Neural cell (in vitro differentiated cells): ENCODE results near the gene PLEKHM3. TPM values are rescaled to one million over a fixed set of nuclear protein-coding genes. Genes with fewer than 3 reads are reported as not detected.

Experiments
- H2AFZ ChIP-seq: fragments of 200-600, 300-800 bp; sonication (generic), shearing (Covaris generic); 2 replicates; pipeline ENCODE4 v1.6.0; 2014; ENCODE audit warnings: low read depth, mild to moderate bottlenecking, antibody characterized with exemption, low read length, moderate library complexity
- H3F3A ChIP-seq: fragments of 200-600 bp; shearing (Covaris generic); 2 replicates; pipeline ENCODE4 v1.6.1; 2016; ENCODE audit warnings: mild to moderate bottlenecking, moderate library complexity, mixed read lengths, antibody characterized with exemption, low read length; ENCODE audit not compliant: insufficient read depth, poor library complexity, severe bottlenecking
- H3K27ac ChIP-seq: fragments of 200-600, 300-800 bp; sonication (generic), shearing (Covaris generic); 2 replicates; pipeline ENCODE4 v1.5.1; 2014; ENCODE audit warnings: mild to moderate bottlenecking, low read length, moderate library complexity
- H3K27me3 ChIP-seq: fragments of 300-800, 200-600 bp; sonication (generic), shearing (Covaris generic); 2 replicates; pipeline ENCODE4 v1.6.0; 2014; ENCODE audit warnings: mild to moderate bottlenecking, low read depth, low read length, moderate library complexity; ENCODE audit not compliant: insufficient read depth
- H3K36me3 ChIP-seq: fragments of 300-800, 200-600 bp; sonication (generic), shearing (Covaris generic); 2 replicates; pipeline ENCODE4 v1.5.1; 2014; ENCODE audit warnings: mild to moderate bottlenecking, antibody characterized with exemption, low read length, moderate library complexity; ENCODE audit not compliant: insufficient read depth
- H3K4me2 ChIP-seq: fragments of 300-800, 200-600 bp; sonication (generic), shearing (Covaris generic); 2 replicates; pipeline ENCODE4 v1.6.0; 2014; ENCODE audit warnings: mild to moderate bottlenecking, low read length
- H3K4me3 ChIP-seq: fragments of 300-800, 200-600 bp; sonication (generic), shearing (Covaris generic); 2 replicates; pipeline ENCODE4 v1.5.1; 2014; ENCODE audit warnings: mild to moderate bottlenecking, low read length, moderate library complexity
- H3K79me2 ChIP-seq: fragments of 200-600 bp; shearing (Covaris generic); replicated peaks from 2 replicates; pipeline ENCODE4 v1.6.0; 2014; ENCODE audit warnings: mild to moderate bottlenecking, low read length, moderate library complexity; ENCODE audit not compliant: insufficient read depth
- H3K9ac ChIP-seq: fragments of 300-800, 200-600 bp; sonication (generic), shearing (Covaris generic); 2 replicates; pipeline ENCODE4 v1.6.1; 2016; ENCODE audit warnings: mild to moderate bottlenecking, low read length, mixed read lengths
- H3K9me2 ChIP-seq: fragments of 200-600 bp; shearing (Covaris generic); 2 replicates; pipeline ENCODE4 v1.6.1; 2016; ENCODE audit warnings: mild to moderate bottlenecking, low read length, mixed read lengths; ENCODE audit not compliant: insufficient read depth
- H3K9me3 ChIP-seq: fragments of 200-600, 300-800 bp; sonication (generic), shearing (Covaris generic); 2 replicates; pipeline ENCODE4 v1.6.1; 2016; ENCODE audit warnings: mild to moderate bottlenecking, mixed run types, low read length, moderate library complexity, mixed read lengths
- H4K20me1 ChIP-seq: fragments of 200-600 bp; shearing (Covaris generic); 2 replicates; pipeline ENCODE4 v1.6.1; 2016; ENCODE audit warnings: mild to moderate bottlenecking, mixed run types; ENCODE audit not compliant: insufficient read depth
- EP300 ChIP-seq: fragments of 450-650 bp; conservative IDR thresholded peaks from 2 replicates; pipeline ENCODE4 v1.6.1; 2014; ENCODE audit warnings: antibody characterized with exemption, mild to moderate bottlenecking, moderate library complexity; ENCODE audit not compliant: poor library complexity, severe bottlenecking
- EZH2 ChIP-seq: fragments of 200-600, 300-800 bp; shearing (Covaris generic), sonication (generic); IDR thresholded peaks from 2 replicates; pipeline ENCODE4 v1.6.1; 2014; ENCODE audit warnings: antibody characterized with exemption, low read length, borderline replicate concordance, mild to moderate bottlenecking; ENCODE audit not compliant: insufficient read depth, poor library complexity, severe bottlenecking
- MXI1 ChIP-seq: fragments of 450-650 bp; conservative IDR thresholded peaks from 2 replicates; pipeline ENCODE4 v1.6.1; 2014; ENCODE audit warnings: antibody characterized with exemption, mild to moderate bottlenecking; ENCODE audit not compliant: poor library complexity, severe bottlenecking
- POLR2AphosphoS5 ChIP-seq: IDR thresholded peaks from 2 replicates; pipeline ENCODE4 v1.6.1; 2012
- RAD21 ChIP-seq: fragments of 450-650 bp; conservative IDR thresholded peaks from 2 replicates; pipeline ENCODE4 v1.6.1; 2014; ENCODE audit warnings: antibody characterized with exemption, mild to moderate bottlenecking, moderate library complexity
- SMC3 ChIP-seq: fragments of 450-650 bp; conservative IDR thresholded peaks from 2 replicates; pipeline ENCODE4 v1.6.1; 2014; ENCODE audit warnings: antibody characterized with exemption, mild to moderate bottlenecking, moderate library complexity; ENCODE audit not compliant: poor library complexity
- TAF1 ChIP-seq: IDR thresholded peaks from 2 replicates; pipeline ENCODE4 v1.6.1; 2012; ENCODE audit warnings: low read depth
- polyA plus RNA-seq: library from polyadenylated mRNA; depleted of rRNA; stranded (reverse); fragments of >200 nt; gene quantifications from 2 replicates; pipeline ENCODE4 v1.2.3, GENCODE V29; 2014
- TF ChIP-seq, protein P1 (sequence below): fragments of 450-650 bp; IDR thresholded peaks from 2 replicates; pipeline ENCODE4 v1.5.1; 2014; ENCODE audit warnings: antibody characterized with exemption, mild to moderate bottlenecking, moderate library complexity; ENCODE audit not compliant: poor library complexity, severe bottlenecking
- TF ChIP-seq, protein P2 (sequence below): IDR thresholded peaks from 2 replicates; pipeline ENCODE4 v1.6.1; 2012; ENCODE audit warnings: borderline replicate concordance

The PLEKHM3 gene
- polyA plus RNA-seq, 1 donor from 2014 or later, result 13.4 TPM

DNA sequence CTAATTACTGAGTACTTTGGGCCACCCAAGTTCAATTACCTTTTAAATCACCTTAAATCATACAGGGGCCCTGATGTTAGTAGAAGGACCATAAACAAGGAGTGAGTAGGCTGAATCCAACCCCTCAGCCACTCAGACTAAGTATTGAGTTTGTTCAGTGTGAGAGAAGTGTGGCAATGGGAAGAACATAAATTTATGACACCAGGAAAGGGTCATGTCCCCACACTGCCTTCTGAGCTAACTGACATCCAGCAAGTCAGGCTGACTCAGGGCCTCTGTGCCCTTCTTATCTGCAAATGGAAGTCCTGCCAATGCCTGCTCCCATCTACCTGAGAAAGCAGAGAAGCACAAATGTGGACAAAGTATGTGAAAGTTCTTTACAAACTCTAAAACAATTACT is 12.9 kb downstream of the PLEKHM3 start:
- Histone ChIP-seq H3K36me3 (no peaks in the 10 kb centered on the region), H3K4me2 (no peak overlapping the region), H3K27me3 (no peaks in the 10 kb centered on the region), H3K79me2 (no peaks in the 10 kb centered on the region), H3F3A (no peaks in the 10 kb centered on the region), H3K9me3 (no peaks in the 10 kb centered on the region), H4K20me1 (no peaks in the 10 kb centered on the region), H3K27ac (no peak overlapping the region), H3K9ac (no peak overlapping the region), H3K9me2 (no peaks in the 10 kb centered on the region), H3K4me3 (no peak overlapping the region), H2AFZ (no peak overlapping the region)
- TF ChIP-seq, protein P1, sequence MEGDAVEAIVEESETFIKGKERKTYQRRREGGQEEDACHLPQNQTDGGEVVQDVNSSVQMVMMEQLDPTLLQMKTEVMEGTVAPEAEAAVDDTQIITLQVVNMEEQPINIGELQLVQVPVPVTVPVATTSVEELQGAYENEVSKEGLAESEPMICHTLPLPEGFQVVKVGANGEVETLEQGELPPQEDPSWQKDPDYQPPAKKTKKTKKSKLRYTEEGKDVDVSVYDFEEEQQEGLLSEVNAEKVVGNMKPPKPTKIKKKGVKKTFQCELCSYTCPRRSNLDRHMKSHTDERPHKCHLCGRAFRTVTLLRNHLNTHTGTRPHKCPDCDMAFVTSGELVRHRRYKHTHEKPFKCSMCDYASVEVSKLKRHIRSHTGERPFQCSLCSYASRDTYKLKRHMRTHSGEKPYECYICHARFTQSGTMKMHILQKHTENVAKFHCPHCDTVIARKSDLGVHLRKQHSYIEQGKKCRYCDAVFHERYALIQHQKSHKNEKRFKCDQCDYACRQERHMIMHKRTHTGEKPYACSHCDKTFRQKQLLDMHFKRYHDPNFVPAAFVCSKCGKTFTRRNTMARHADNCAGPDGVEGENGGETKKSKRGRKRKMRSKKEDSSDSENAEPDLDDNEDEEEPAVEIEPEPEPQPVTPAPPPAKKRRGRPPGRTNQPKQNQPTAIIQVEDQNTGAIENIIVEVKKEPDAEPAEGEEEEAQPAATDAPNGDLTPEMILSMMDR, result no peak
- TF ChIP-seq RAD21, result no peak
- TF ChIP-seq SMC3, result no peak
- no peak for TF ChIP-seq TAF1

DNA sequence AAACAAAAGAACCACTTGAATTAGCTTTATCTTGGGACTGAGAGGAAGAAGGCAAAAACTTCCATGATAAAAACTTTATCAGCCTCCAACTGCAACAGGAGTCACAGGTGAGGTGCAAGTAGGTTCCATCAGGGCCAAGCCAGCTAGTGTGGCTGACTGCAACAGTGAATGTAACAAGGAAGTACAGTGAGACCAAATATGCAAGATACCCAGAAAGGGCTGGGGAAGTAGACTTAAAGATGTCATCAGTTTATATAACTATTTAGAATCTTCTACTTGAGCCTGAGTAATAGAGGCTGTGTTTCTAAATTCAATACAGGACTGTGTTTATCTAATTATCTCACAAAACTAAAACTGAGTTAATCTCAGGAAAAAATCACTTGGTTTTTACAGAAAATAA is 14.8 kb downstream of the PLEKHM3 start:
- H3F3A ChIP-seq, result no peaks in the 10 kb centered on the region
- no peaks in the 10 kb centered on the region for H3K79me2 ChIP-seq
- TF ChIP-seq EZH2, result no peak
- TF ChIP-seq, protein P1, result no peak
- TF ChIP-seq MXI1, result no peak
- no peak for TF ChIP-seq TAF1
- TF ChIP-seq POLR2AphosphoS5, result no peak
- no peak for TF ChIP-seq SMC3
- H3K9ac ChIP-seq, result no peak overlapping the region
- H3K4me3 ChIP-seq, result no peak overlapping the region
- no peaks in the 10 kb centered on the region for H3K36me3 ChIP-seq
- no peak overlapping the region for H3K27ac ChIP-seq
- no peak overlapping the region for H2AFZ ChIP-seq
- no peaks in the 10 kb centered on the region for H3K9me2 ChIP-seq
- no peaks in the 10 kb centered on the region for H3K27me3 ChIP-seq
- H3K4me2 ChIP-seq, result no peak overlapping the region
- no peaks in the 10 kb centered on the region for H3K9me3 ChIP-seq
- H4K20me1 ChIP-seq, result no peaks in the 10 kb centered on the region

DNA sequence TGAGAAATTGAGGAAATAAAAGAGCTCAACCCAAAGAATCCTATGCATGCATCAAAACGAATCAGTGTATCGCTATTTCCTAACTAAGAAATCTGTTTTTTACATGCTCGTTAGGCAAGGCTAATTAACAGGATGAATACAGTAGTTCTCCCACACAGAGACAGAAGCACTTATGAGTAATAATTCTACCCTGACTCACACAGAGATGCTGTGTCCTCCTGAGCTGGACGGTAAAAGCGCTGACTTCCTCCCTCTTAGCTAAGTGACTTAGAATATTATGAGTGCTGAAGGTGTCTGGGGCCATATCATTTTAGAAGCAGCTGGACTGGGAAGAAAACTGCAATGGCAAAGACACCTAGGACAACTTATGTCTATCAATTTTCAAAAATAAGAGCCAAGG is 18.5 kb downstream of the PLEKHM3 start:
- no peak overlapping the region for H3K4me2 ChIP-seq
- H3K9ac ChIP-seq, result no peak overlapping the region
- no peak overlapping the region for H2AFZ ChIP-seq
- no peaks in the 10 kb centered on the region for H3K27me3 ChIP-seq
- TF ChIP-seq, protein P2, sequence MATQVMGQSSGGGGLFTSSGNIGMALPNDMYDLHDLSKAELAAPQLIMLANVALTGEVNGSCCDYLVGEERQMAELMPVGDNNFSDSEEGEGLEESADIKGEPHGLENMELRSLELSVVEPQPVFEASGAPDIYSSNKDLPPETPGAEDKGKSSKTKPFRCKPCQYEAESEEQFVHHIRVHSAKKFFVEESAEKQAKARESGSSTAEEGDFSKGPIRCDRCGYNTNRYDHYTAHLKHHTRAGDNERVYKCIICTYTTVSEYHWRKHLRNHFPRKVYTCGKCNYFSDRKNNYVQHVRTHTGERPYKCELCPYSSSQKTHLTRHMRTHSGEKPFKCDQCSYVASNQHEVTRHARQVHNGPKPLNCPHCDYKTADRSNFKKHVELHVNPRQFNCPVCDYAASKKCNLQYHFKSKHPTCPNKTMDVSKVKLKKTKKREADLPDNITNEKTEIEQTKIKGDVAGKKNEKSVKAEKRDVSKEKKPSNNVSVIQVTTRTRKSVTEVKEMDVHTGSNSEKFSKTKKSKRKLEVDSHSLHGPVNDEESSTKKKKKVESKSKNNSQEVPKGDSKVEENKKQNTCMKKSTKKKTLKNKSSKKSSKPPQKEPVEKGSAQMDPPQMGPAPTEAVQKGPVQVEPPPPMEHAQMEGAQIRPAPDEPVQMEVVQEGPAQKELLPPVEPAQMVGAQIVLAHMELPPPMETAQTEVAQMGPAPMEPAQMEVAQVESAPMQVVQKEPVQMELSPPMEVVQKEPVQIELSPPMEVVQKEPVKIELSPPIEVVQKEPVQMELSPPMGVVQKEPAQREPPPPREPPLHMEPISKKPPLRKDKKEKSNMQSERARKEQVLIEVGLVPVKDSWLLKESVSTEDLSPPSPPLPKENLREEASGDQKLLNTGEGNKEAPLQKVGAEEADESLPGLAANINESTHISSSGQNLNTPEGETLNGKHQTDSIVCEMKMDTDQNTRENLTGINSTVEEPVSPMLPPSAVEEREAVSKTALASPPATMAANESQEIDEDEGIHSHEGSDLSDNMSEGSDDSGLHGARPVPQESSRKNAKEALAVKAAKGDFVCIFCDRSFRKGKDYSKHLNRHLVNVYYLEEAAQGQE, result no peak
- TF ChIP-seq RAD21, result no peak
- TF ChIP-seq SMC3, result no peak
- TF ChIP-seq EP300, result no peak
- TF ChIP-seq MXI1, result no peak
- no peak for TF ChIP-seq POLR2AphosphoS5
- TF ChIP-seq EZH2, result no peak
- TF ChIP-seq, protein P1, result no peak
- no peak for TF ChIP-seq TAF1
- H3K36me3 ChIP-seq, result no peaks in the 10 kb centered on the region
- no peaks in the 10 kb centered on the region for H3K79me2 ChIP-seq
- no peak overlapping the region for H3K27ac ChIP-seq
- H4K20me1 ChIP-seq, result no peaks in the 10 kb centered on the region
- H3K9me2 ChIP-seq, result no peaks in the 10 kb centered on the region
- H3F3A ChIP-seq, result no peaks in the 10 kb centered on the region
- H3K9me3 ChIP-seq, result no peaks in the 10 kb centered on the region
- H3K4me3 ChIP-seq, result no peak overlapping the region
